Measurements from ENCODE around the gene THEMIS.
"Not testable (repeated sequence)": the region's sequence is repeated elsewhere in the genome, so short reads cannot be mapped to it uniquely, and the experiment has no call there.

THEMIS gene

GRCh38 chr6:127794405-127794804 lies 106.5 kb downstream of the THEMIS start:
- DNase-seq (ENCODE audit: low read depth), result no peak

GRCh38 chr6:127793396-127793795 lies 107.5 kb downstream of the THEMIS start:
- no peak for DNase-seq (ENCODE audit: low read depth)

GRCh38 chr6:127792616-127793015 lies 108.2 kb downstream of the THEMIS start:
- no peak for DNase-seq (ENCODE audit: low read depth)

- DNase-seq (ENCODE audit: low read depth), result no peak
Observed at GRCh38 chr6:127791779-127792528, 108.9 kb downstream of the THEMIS start.

- DNase-seq (ENCODE audit: low read depth), result no peak
Observed at GRCh38 chr6:127790571-127790970, 110.3 kb downstream of the THEMIS start.

GRCh38 chr6:127786109-127786508 lies 114.7 kb downstream of the THEMIS start:
- no peak for DNase-seq (ENCODE audit: low read depth)

- DNase-seq (ENCODE audit: low read depth), result no peak
Observed at GRCh38 chr6:127784468-127784867, 116.4 kb downstream of the THEMIS start.

GRCh38 chr6:127781636-127782272 lies 119.1 kb downstream of the THEMIS start:
- not testable (repeated sequence) for DNase-seq (ENCODE audit: low read depth)

GRCh38 chr6:127776320-127776719 lies 124.5 kb downstream of the THEMIS start:
- DNase-seq (ENCODE audit: low read depth), result no peak

GRCh38 chr6:127775371-127775770 lies 125.5 kb downstream of the THEMIS start:
- DNase-seq (ENCODE audit: low read depth), result no peak

GRCh38 chr6:127768745-127769144 lies 132.1 kb downstream of the THEMIS start:
- DNase-seq (ENCODE audit: low read depth), result no peak

- DNase-seq (ENCODE audit: low read depth), result no peak
Observed at GRCh38 chr6:127768223-127768622, 132.6 kb downstream of the THEMIS start.

GRCh38 chr6:127765949-127766348 lies 134.9 kb downstream of the THEMIS start:
- DNase-seq (ENCODE audit: low read depth), result no peak

- DNase-seq (ENCODE audit: low read depth), result no peak
Observed at GRCh38 chr6:127762284-127762683, 138.6 kb downstream of the THEMIS start.

GRCh38 chr6:127761084-127761483 lies 139.8 kb downstream of the THEMIS start:
- DNase-seq (ENCODE audit: low read depth), result no peak

GRCh38 chr6:127749095-127749494 lies 151.8 kb downstream of the THEMIS start:
- no peak for DNase-seq (ENCODE audit: low read depth)

- no peak for DNase-seq (ENCODE audit: low read depth)
Observed at GRCh38 chr6:127748290-127748689, 152.6 kb downstream of the THEMIS start.

GRCh38 chr6:127738423-127738822 lies 162.4 kb downstream of the THEMIS start:
- no peak for DNase-seq (ENCODE audit: low read depth)

GRCh38 chr6:127737768-127738167 lies 163.1 kb downstream of the THEMIS start:
- no peak for DNase-seq (ENCODE audit: low read depth)

GRCh38 chr6:127737009-127737486 lies 163.8 kb downstream of the THEMIS start:
- no peak for DNase-seq (ENCODE audit: low read depth)

- DNase-seq (ENCODE audit: low read depth), result no peak
Observed at GRCh38 chr6:127732927-127733326, 167.9 kb downstream of the THEMIS start.

- no peak for DNase-seq (ENCODE audit: low read depth)
Observed at GRCh38 chr6:127727260-127727953, 173.5 kb downstream of the THEMIS start.

GRCh38 chr6:127725821-127726220 lies 175.0 kb downstream of the THEMIS start:
- no peak for DNase-seq (ENCODE audit: low read depth)

Measured in activated T-helper 1 cell treated with Interleukin-2 at 50 U/mL for 16 hours (primary cell).